HG02840 (cell line): ENCODE results near the gene PCDHGA2.
"Not testable (repeated sequence)": the region's sequence is repeated elsewhere in the genome, so short reads cannot be mapped to it uniquely, and the experiment has no call there.

Source experiments
- ATAC-seq: cut with Tn5 transposase; IDR thresholded peaks from one replicate; pipeline ENCODE4 v1.9.1; 2021; ENCODE audit warnings: mild to moderate bottlenecking, moderate library complexity, moderate number of reproducible peaks; ENCODE audit not compliant: unreplicated experiment, low FRiP score

Gene PCDHGA2

GRCh38 chr5:141338538-141339306 lies at the start of gene PCDHGA2:
TSS of gene PCDHGA2 (plus strand) at chr5:141338760.
- no peak for ATAC-seq

- ATAC-seq = no peak
Measured at GRCh38 chr5:141298376-141298775, 40.2 kb upstream of the PCDHGA2 start.

GRCh38 chr5:141303756-141304155 lies 34.8 kb upstream of the PCDHGA2 start, which contains the start of gene SLC25A2:
TSS of gene SLC25A2 (minus strand) at chr5:141304049. CDS start at chr5:141303865, 184 bp downstream.
- no peak for ATAC-seq

- ATAC-seq = no peak
Measured at GRCh38 chr5:141306630-141307029, 31.9 kb upstream of the PCDHGA2 start.

GRCh38 chr5:141313711-141314110 lies 24.8 kb upstream of the PCDHGA2 start:
- no peak for ATAC-seq

GRCh38 chr5:141316963-141317362 lies 21.6 kb upstream of the PCDHGA2 start:
- not testable (repeated sequence) for ATAC-seq

- ATAC-seq = no peak
Measured at GRCh38 chr5:141319202-141319601, 19.4 kb upstream of the PCDHGA2 start.

GRCh38 chr5:141319699-141320098 lies 18.9 kb upstream of the PCDHGA2 start:
- ATAC-seq = no peak

- ATAC-seq = peak; percentile 97
Measured at GRCh38 chr5:141320225-141321169, 18.1 kb upstream of the PCDHGA2 start, which contains the start of gene TAF7. TSS of gene TAF7 (minus strand) at chr5:141320784. CDS start at chr5:141320044, 740 bp downstream.

- ATAC-seq = no peak
Measured at GRCh38 chr5:141322261-141322660, 16.3 kb upstream of the PCDHGA2 start.

GRCh38 chr5:141326088-141326854 lies 12.3 kb upstream of the PCDHGA2 start:
- peak; percentile 82 for ATAC-seq

GRCh38 chr5:141328231-141328630 lies 10.3 kb upstream of the PCDHGA2 start:
- no peak for ATAC-seq

GRCh38 chr5:141330299-141331080 lies 8.1 kb upstream of the PCDHGA2 start, which contains the start of gene PCDHGA1:
TSS of gene PCDHGA1 (plus strand) at chr5:141330514.
- no peak for ATAC-seq

- not testable (repeated sequence) for ATAC-seq
Measured at GRCh38 chr5:141332571-141332970, 6.0 kb upstream of the PCDHGA2 start.

- not testable (repeated sequence) for ATAC-seq
Measured at GRCh38 chr5:141340781-141341354, 2.3 kb downstream of the PCDHGA2 start.

GRCh38 chr5:141342773-141343172 lies 4.2 kb downstream of the PCDHGA2 start:
- ATAC-seq = no peak

- no peak for ATAC-seq
Measured at GRCh38 chr5:141343242-141343952, 4.8 kb downstream of the PCDHGA2 start, which contains the start of gene PCDHGA3. TSS of gene PCDHGA3 (plus strand) at chr5:141343829. CDS start at chr5:141344034, 205 bp downstream.

- ATAC-seq = no peak
Measured at GRCh38 chr5:141343953-141344463, 5.4 kb downstream of the PCDHGA2 start.
